ENCODE measurements around the gene RPL26. TPM values are rescaled to one million over a fixed set of nuclear protein-coding genes. Genes with fewer than 3 reads are reported as not detected.

Gene RPL26
- total RNA-seq, 1 experiment from 2014 or later: 1,369 TPM

DNA sequence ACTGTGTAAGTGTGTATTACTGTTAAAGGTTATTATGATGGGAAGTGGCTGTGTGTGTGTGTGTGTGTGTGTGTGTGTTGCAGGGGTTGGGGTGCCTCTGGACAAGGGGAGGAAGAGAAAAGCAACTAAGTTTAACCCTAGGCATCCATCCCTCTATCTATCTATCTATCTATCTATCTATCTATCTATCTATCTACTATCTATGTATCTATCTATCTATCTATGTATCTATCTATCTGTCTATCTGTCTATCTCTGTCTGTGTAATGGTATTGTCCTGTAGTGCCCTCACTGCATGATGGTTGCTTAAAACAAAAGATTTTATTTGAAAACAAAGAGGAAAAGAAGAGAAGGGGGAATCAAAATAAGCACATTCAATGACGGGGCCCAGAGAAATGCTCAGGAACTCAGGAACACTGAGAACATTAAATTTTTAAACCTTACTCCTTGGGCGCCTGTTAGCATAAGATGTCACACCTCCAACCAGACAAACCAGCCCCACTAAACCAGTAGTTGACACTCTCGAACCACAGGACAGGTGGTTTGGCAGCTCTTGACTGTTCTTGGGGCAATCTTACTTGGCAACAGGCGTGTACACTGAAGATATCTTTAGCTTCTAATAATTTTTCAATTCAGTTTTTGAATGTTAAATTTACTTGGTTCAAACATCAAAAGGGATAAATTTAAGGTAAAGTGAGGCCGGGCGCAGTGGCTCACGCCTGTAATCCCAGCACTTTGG lies 5.1 kb upstream of the RPL26 start:
- H3K4me2 ChIP-seq (ENCODE audit: low read length): no peak overlapping the region
- CTCF ChIA-PET: no interaction called here
- POLR2A ChIA-PET (ENCODE audit: unreplicated experiment): no interaction called here

DNA sequence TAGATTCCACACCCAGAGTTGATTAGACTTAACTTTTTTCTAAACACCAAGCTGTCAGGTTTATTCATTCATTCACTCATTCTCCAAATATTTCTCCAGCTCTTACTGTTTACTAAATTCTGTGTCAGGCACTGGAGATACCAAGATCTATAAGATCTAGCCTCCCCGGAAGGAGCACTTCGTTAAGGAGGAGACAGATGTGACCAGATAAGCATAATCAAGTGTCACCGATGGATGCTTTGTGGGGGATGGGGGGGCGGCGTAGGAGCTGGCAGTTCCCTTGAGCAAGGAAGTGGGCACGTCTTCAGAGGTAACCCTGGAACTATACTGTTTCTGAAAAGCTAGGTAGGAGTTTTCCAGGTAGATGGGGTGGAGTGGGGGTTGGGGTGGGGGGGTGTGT lies 3.8 kb upstream of the RPL26 start:
- no TSS peak for BruUV-seq (replicated peaks)
- no peak overlapping the region for H3K4me2 ChIP-seq (ENCODE audit: low read length)

More for the DNA sequence above, 5.1 kb upstream of the RPL26 start:
- H3K4me3 ChIP-seq (ENCODE audit: low read length): no peak overlapping the region
- no peak for DNase-seq
- H3K79me2 ChIP-seq (ENCODE audit: low read length): peaks cover 7% of the 10 kb centered on the region; the same call in 1 of the 2 replicates
- ATAC-seq: no peak
- H3K9ac ChIP-seq (ENCODE audit: low read length): no peak overlapping the region
- TF ChIP-seq EZH2 (IDR thresholded peaks at IDR 0.05; ENCODE audit: low read length, unreplicated experiment) (no peak), EZH2phosphoT487 (IDR thresholded peaks at IDR 0.05; ENCODE audit: borderline replicate concordance, low read length) (no peak)
- TF ChIP-seq, protein P1, sequence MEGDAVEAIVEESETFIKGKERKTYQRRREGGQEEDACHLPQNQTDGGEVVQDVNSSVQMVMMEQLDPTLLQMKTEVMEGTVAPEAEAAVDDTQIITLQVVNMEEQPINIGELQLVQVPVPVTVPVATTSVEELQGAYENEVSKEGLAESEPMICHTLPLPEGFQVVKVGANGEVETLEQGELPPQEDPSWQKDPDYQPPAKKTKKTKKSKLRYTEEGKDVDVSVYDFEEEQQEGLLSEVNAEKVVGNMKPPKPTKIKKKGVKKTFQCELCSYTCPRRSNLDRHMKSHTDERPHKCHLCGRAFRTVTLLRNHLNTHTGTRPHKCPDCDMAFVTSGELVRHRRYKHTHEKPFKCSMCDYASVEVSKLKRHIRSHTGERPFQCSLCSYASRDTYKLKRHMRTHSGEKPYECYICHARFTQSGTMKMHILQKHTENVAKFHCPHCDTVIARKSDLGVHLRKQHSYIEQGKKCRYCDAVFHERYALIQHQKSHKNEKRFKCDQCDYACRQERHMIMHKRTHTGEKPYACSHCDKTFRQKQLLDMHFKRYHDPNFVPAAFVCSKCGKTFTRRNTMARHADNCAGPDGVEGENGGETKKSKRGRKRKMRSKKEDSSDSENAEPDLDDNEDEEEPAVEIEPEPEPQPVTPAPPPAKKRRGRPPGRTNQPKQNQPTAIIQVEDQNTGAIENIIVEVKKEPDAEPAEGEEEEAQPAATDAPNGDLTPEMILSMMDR (conservative IDR thresholded peaks at IDR 0.05; ENCODE audit: low read depth, low read length): no peak
- peaks cover 13% of the 10 kb centered on the region for H3K4me1 ChIP-seq (ENCODE audit: insufficient read depth, low read length)
- no peak overlapping the region for H2AFZ ChIP-seq (ENCODE audit: low read length)
- H3K9me2 ChIP-seq (replicated peaks; ENCODE audit: low read length): no peaks in the 10 kb centered on the region
- no peak overlapping the region for H3K27ac ChIP-seq (ENCODE audit: low read length)
- H3K36me3 ChIP-seq (ENCODE audit: low read depth, low read length): no peaks in the 10 kb centered on the region; the same call in 1 of the 2 replicates
- intact Hi-C loops (cut with micrococcal nuclease): no loop called here
- no peaks in the 10 kb centered on the region for H4K20me1 ChIP-seq (ENCODE audit: low read length)
- BruUV-seq (replicated peaks): no TSS peak
- no peaks in the 10 kb centered on the region for H3K9me3 ChIP-seq (ENCODE audit: low read length)
- no peaks in the 10 kb centered on the region for H3K27me3 ChIP-seq (ENCODE audit: low read length)
- H3F3A ChIP-seq (ENCODE audit: low read length, unreplicated experiment): no peaks in the 10 kb centered on the region

More for the DNA sequence above, 3.8 kb upstream of the RPL26 start:
- Histone ChIP-seq H3K9me3 (ENCODE audit: low read length) (no peaks in the 10 kb centered on the region), H3F3A (ENCODE audit: low read length, unreplicated experiment) (no peaks in the 10 kb centered on the region), H3K36me3 (ENCODE audit: low read depth, low read length) (peaks cover 6% of the 10 kb centered on the region), H3K4me1 (ENCODE audit: insufficient read depth, low read length) (peaks cover 13% of the 10 kb centered on the region), H3K27ac (ENCODE audit: low read length) (no peak overlapping the region), H3K79me2 (ENCODE audit: low read length) (peaks cover 19% of the 10 kb centered on the region), H3K9me2 (replicated peaks; ENCODE audit: low read length) (no peaks in the 10 kb centered on the region), H2AFZ (ENCODE audit: low read length) (no peak overlapping the region), H3K4me3 (ENCODE audit: low read length) (no peak overlapping the region), H3K27me3 (ENCODE audit: low read length) (no peaks in the 10 kb centered on the region), H4K20me1 (ENCODE audit: low read length) (peaks cover 7% of the 10 kb centered on the region), H3K9ac (ENCODE audit: low read length) (no peak overlapping the region)
- TF ChIP-seq, protein P1 (conservative IDR thresholded peaks at IDR 0.05; ENCODE audit: low read depth, low read length): no peak
- TF ChIP-seq EZH2 (IDR thresholded peaks at IDR 0.05; ENCODE audit: low read length, unreplicated experiment) (no peak), EZH2phosphoT487 (IDR thresholded peaks at IDR 0.05; ENCODE audit: borderline replicate concordance, low read length) (no peak)
- ATAC-seq: no peak
- ChIA-PET CTCF (no interaction called here), POLR2A (ENCODE audit: unreplicated experiment) (no interaction called here)
- intact Hi-C loops (cut with micrococcal nuclease): no loop called here
- DNase-seq: no peak

Data from PC-3 (cell line).